Measurements from ENCODE around the gene BCOR. TPM values are rescaled to one million over a fixed set of nuclear protein-coding genes. Genes with fewer than 3 reads are reported as not detected.

Gene BCOR
- total and polyA plus RNA-seq, 2 of the 8 experiments (the other 6 are each of a cell fraction or from before 2014, with no cell fraction given) = 25.0 to 50.8 TPM

GRCh38 chrX:40103565-40104323 lies 6.0 kb upstream of the BCOR start:
- Histone ChIP-seq H2BK12ac (ENCODE audit: low read depth, low read length) (no peak overlapping the region), H4K8ac (ENCODE audit: extremely low read depth, insufficient read depth, low read length) (no peak overlapping the region), H3K27ac (ENCODE audit: low read depth, low read length) (no peak overlapping the region), H2BK15ac (ENCODE audit: low read length) (no peak overlapping the region), H2AFZ (ENCODE audit: low read length) (no peak overlapping the region), H3K27me3 (replicated peaks in 1 of 4; ENCODE audit: control insufficient read depth in 3 of 4, extremely low read depth in 1 of 4, insufficient read depth in 3 of 4, low read length in 3 of 4) (peaks cover 4 to 46% (median 25%) of the 10 kb centered on the region in 4 experiments; a peak in 6 of 7 replicates), H3K9ac (replicated peaks in 1 of 4; ENCODE audit: extremely low read depth in 1 of 4, low read depth in 3 of 4, low read length in 3 of 4) (no peak overlapping the region), H4K20me1 (replicated peaks in 1 of 2; ENCODE audit: control insufficient read depth in 1 of 2, insufficient read depth in 2 of 2, low read length in 2 of 2) (no peaks in the 10 kb centered on the region), H4K91ac (replicated peaks; ENCODE audit: insufficient read length, low read length) (no peak overlapping the region), H3K23me2 (ENCODE audit: low read depth, low read length) (peaks cover 25% of the 10 kb centered on the region; the same call in 1 of the 2 replicates), H3K23ac (ENCODE audit: insufficient read length) (no peak overlapping the region), H3K36me3 (ENCODE audit: control insufficient read depth in 2 of 4, insufficient read depth in 4 of 4, low read length in 3 of 4) (no peaks in the 10 kb centered on the region), H3K79me2 (ENCODE audit: control insufficient read depth in 1 of 2, insufficient read depth in 2 of 2, low read length in 2 of 2) (peaks cover 0 to 8% of the 10 kb centered on the region in 2 experiments; a peak in 2 of 4 replicates), H3K4me3 (ENCODE audit: extremely low read depth in 1 of 4, insufficient read depth in 2 of 4, low read depth in 3 of 4, low read length in 4 of 4) (peak overlapping the region; percentile 26 to 66 (median 44); a peak in 6 of 8 replicates), H3K56ac (replicated peaks; ENCODE audit: insufficient read length, low read depth, low read length) (no peak overlapping the region), H3K9me3 (ENCODE audit: insufficient read depth in 2 of 2, low read depth in 1 of 2, low read length in 1 of 2) (no peaks in the 10 kb centered on the region), H2BK5ac (ENCODE audit: low read depth, low read length) (no peak overlapping the region), H4K5ac (ENCODE audit: insufficient read length, low read depth, low read length) (no peak overlapping the region), H3K4ac (replicated peaks; ENCODE audit: insufficient read length, low read depth, low read length) (no peak overlapping the region), H2BK120ac (replicated peaks; ENCODE audit: low read depth, low read length) (no peak overlapping the region), H3K18ac (ENCODE audit: extremely low read depth, low read length) (no peak overlapping the region), H3K79me1 (ENCODE audit: low read depth, low read length) (no peaks in the 10 kb centered on the region), H3K4me2 (ENCODE audit: insufficient read depth in 1 of 2, low read depth in 2 of 2, low read length in 2 of 2) (peak overlapping the region; percentile 78 to 98), H2BK20ac (ENCODE audit: low read length) (no peak overlapping the region), H2AK5ac (ENCODE audit: low read depth, low read length) (no peak overlapping the region), H3K14ac (ENCODE audit: insufficient read length) (no peak overlapping the region), H3K4me1 (replicated peaks in 1 of 4; ENCODE audit: control insufficient read depth in 3 of 4, insufficient read depth in 4 of 4, low read length in 3 of 4) (peaks cover 6 to 36% (median 19%) of the 10 kb centered on the region in 4 experiments)
- POLR2A ChIA-PET (ENCODE audit: partially characterized antibody) = interaction anchor here (0.6 to 29.1 kb wide), 12 partner anchors 10 to 1766 kb away, joined by 3 to 509 read pairs (median 4); no protein-coding TSS in a partner anchor
- 7% methylated on average over 16 of the region's 22 CpGs; no CpG with 5 or more reads in 1 of the 2 experiments for WGBS, 2 experiments (ENCODE audit: extremely low coverage in 1 of 2, insufficient coverage in 1 of 2, insufficient read length in 1 of 2, insufficient replicate concordance in 2 of 2, low coverage in 1 of 2, low lambda C conversion rate in 2 of 2, missing lambda C conversion rate in 1 of 2)
- TF ChIP-seq RNF2 (IDR thresholded peaks at IDR 0.05; ENCODE audit: borderline replicate concordance, low read depth, low read length, missing control alignments, poor library complexity, severe bottlenecking) (peak; percentile 71), SP4 (IDR thresholded peaks at IDR 0.05; ENCODE audit: low read length) (no peak), HDAC6 (IDR thresholded peaks at IDR 0.05; ENCODE audit: low read depth, low read length) (no peak), SP1 (IDR thresholded peaks at IDR 0.05; ENCODE audit: low read depth, low read length) (no peak), FOSL1 (IDR thresholded peaks at IDR 0.05; ENCODE audit: insufficient read depth, low read depth, low read length) (no peak), TAF7 (optimal IDR thresholded peaks at IDR 0.05; ENCODE audit: borderline replicate concordance, low read depth, low read length) (no peak), CBX8 (IDR thresholded peaks at IDR 0.05; ENCODE audit: borderline replicate concordance, low read depth, low read length) (no peak)
- TF ChIP-seq, protein P1, sequence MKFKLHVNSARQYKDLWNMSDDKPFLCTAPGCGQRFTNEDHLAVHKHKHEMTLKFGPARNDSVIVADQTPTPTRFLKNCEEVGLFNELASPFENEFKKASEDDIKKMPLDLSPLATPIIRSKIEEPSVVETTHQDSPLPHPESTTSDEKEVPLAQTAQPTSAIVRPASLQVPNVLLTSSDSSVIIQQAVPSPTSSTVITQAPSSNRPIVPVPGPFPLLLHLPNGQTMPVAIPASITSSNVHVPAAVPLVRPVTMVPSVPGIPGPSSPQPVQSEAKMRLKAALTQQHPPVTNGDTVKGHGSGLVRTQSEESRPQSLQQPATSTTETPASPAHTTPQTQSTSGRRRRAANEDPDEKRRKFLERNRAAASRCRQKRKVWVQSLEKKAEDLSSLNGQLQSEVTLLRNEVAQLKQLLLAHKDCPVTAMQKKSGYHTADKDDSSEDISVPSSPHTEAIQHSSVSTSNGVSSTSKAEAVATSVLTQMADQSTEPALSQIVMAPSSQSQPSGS (IDR thresholded peaks at IDR 0.05; ENCODE audit: low read length) = no peak
- CTCF ChIA-PET (ENCODE audit: partially characterized antibody) = interaction anchor here (0.8 to 1.9 kb wide), 3 partner anchors 46 to 98 kb away, joined by 3 read pairs; no protein-coding TSS in a partner anchor
- DNase-seq (ENCODE audit: low read depth in 1 of 2, low spot score in 2 of 2) (no peak), FAIRE-seq (peak; percentile 7)

Measured in H1 (cell line).